K562 (cell line): Measurements from ENCODE around the gene TTC39A. TPM values are rescaled to one million over a fixed set of nuclear protein-coding genes. Genes with fewer than 3 reads are reported as not detected.

Experiments
- ATAC-seq: fragments of 200-7000 bp; cut with Tn5 transposase; 3 replicates; pipeline ENCODE4 v1.9.1; 2020; ENCODE audit warnings: moderate library complexity
- BruUV-seq: library from RNA; stranded (reverse); fragments of 400-500 nt; replicated peaks from 2 replicates; lab custom pipeline; 2021; lab: Mats Ljungman, UMichigan
- CTCF ChIA-PET: fragments of 300-600 bp; formaldehyde crosslinking; extraction: SDS; loops from one replicate; lab custom pipeline; 2021; ENCODE audit warnings: low intra/inter-chr PET ratio; lab: Yijun Ruan, JAX
- POLR2A ChIA-PET: fragments of 300-600, 350-650 bp; sonication (Branson Sonifier 250); formaldehyde crosslinking; extraction: SDS; loops from one replicate; lab custom pipeline; 2021; ENCODE audit warnings: antibody characterized with exemption, inconsistent platforms; lab: Yijun Ruan, JAX
- DNase-seq, 4 experiments: peaks; one replicate each; pipeline versions ENCODE4 v3.0.0 to v3.0.0-alpha.2; 2011 to 2018; ENCODE audit warnings: low spot score in 3 of 4, mixed read lengths in 3 of 4; ENCODE audit errors: extremely low read depth in 1 of 4
- FAIRE-seq: peaks from 2 replicates; lab custom pipeline; 2011; peaks lifted over from hg19 to GRCh38; lab: Jason Lieb, UNC
- H2AFZ ChIP-seq: 2 replicates; pipeline ENCODE4 v1.6.0; 2011; ENCODE audit warnings: low read depth, low read length, control low read depth, inconsistent platforms
- H3K27ac ChIP-seq: fragments of 200-600 bp; 3 replicates; pipeline ENCODE4 v1.8.0; 2011; ENCODE audit warnings: low read depth, mild to moderate bottlenecking, control low read depth, inconsistent platforms, low read length, moderate library complexity, mixed read lengths; ENCODE audit errors: extremely low read depth
- H3K27me3 ChIP-seq, 2 experiments: fragments of 300-600 bp in 1 of 2; 2 replicates in 1 of 2; 3 replicates in 1 of 2; pipeline versions ENCODE4 v1.6.0 to v1.8.0; 2011; ENCODE audit warnings: inconsistent platforms in 2 of 2, low read length in 2 of 2, mild to moderate bottlenecking in 1 of 2, mixed read lengths in 1 of 2, moderate library complexity in 1 of 2; ENCODE audit not compliant: control insufficient read depth in 2 of 2, insufficient read depth in 2 of 2
- H3K36me3 ChIP-seq: fragments of 300-600 bp; 3 replicates; pipeline ENCODE4 v1.8.0; 2011; ENCODE audit warnings: mild to moderate bottlenecking, low read length, inconsistent platforms; ENCODE audit not compliant: control insufficient read depth, insufficient read depth
- H3K4me1 ChIP-seq, 2 experiments: fragments of 200-600 bp in 1 of 2; replicated peaks in 1 of 2; 2 replicates in 1 of 2; 3 replicates in 1 of 2; pipeline versions ENCODE4 v1.5.1 to v1.8.0; 2011; ENCODE audit warnings: inconsistent platforms in 2 of 2, low read length in 2 of 2, mild to moderate bottlenecking in 1 of 2, mixed read lengths in 1 of 2, moderate library complexity in 1 of 2; ENCODE audit not compliant: control insufficient read depth in 2 of 2, insufficient read depth in 2 of 2
- H3K4me2 ChIP-seq: 2 replicates; pipeline ENCODE4 v1.6.1; 2011; ENCODE audit warnings: low read length, control low read depth, inconsistent platforms, mixed read lengths; ENCODE audit not compliant: insufficient read depth
- H3K4me3 ChIP-seq: fragments of 200-600 bp; sonication (generic), shearing (Covaris generic); 2 replicates; pipeline ENCODE4 v1.5.1; 2016; ENCODE audit warnings: control low read depth, inconsistent platforms
- H3K79me2 ChIP-seq: fragments of 200-600 bp; 3 replicates; pipeline ENCODE4 v1.8.0; 2011; ENCODE audit warnings: low read length, inconsistent platforms; ENCODE audit not compliant: control insufficient read depth, insufficient read depth
- H3K9ac ChIP-seq, 2 experiments: 2 replicates each; pipeline versions ENCODE4 v1.6.0 to v1.6.1; 2011; ENCODE audit warnings: low read depth in 2 of 2, low read length in 2 of 2, control low read depth in 1 of 2, inconsistent platforms in 1 of 2, mild to moderate bottlenecking in 1 of 2, mixed read lengths in 1 of 2; ENCODE audit not compliant: insufficient read depth in 1 of 2
- H3K9me1 ChIP-seq: one replicate; pipeline ENCODE4 v1.6.0; 2011; ENCODE audit warnings: inconsistent platforms, mild to moderate bottlenecking, low read length, moderate library complexity; ENCODE audit not compliant: control insufficient read depth, insufficient read depth
- H3K9me3 ChIP-seq: replicated peaks from 2 replicates; pipeline ENCODE4 v1.5.1; 2011; ENCODE audit warnings: low read depth, low read length, inconsistent platforms; ENCODE audit not compliant: control insufficient read depth, insufficient read depth
- H4K20me1 ChIP-seq: replicated peaks from 2 replicates; pipeline ENCODE4 v1.6.1; 2011; ENCODE audit warnings: low read length, inconsistent platforms, mixed read lengths; ENCODE audit not compliant: control insufficient read depth, insufficient read depth
- CBFA2T2 ChIP-seq: fragments of 450-650 bp; conservative IDR thresholded peaks from 2 replicates; pipeline ENCODE4 v1.6.1; 2017; ENCODE audit warnings: mild to moderate bottlenecking
- COPS2 ChIP-seq: fragments of 450-650 bp; conservative IDR thresholded peaks from 2 replicates; pipeline ENCODE4 v1.6.1; 2016; ENCODE audit warnings: mild to moderate bottlenecking, moderate library complexity
- FOSL1 ChIP-seq: fragments of 200-800 bp; sonication (Bioruptor generic); conservative IDR thresholded peaks from 2 replicates; pipeline ENCODE4 v1.6.1; 2016; ENCODE audit warnings: missing genetic modification characterization, missing compliant biosample characterization
- HMBOX1 ChIP-seq: sonication (generic); IDR thresholded peaks from 2 replicates; pipeline ENCODE4 v1.6.1; 2016
- HNRNPH1 ChIP-seq: fragments of 200-400 bp; formaldehyde crosslinking; optimal IDR thresholded peaks from 2 replicates; pipeline ENCODE3; 2017; ENCODE audit warnings: low read depth, mild to moderate bottlenecking, low read length, moderate library complexity
- HSF4 ChIP-seq: fragments of 250-450 bp; sonication (Bioruptor Pico); IDR thresholded peaks from 2 replicates; pipeline ENCODE4 v2.1.2; 2022; ENCODE audit warnings: mild to moderate bottlenecking, moderate library complexity, borderline replicate concordance
- KDM1A ChIP-seq, 2 experiments: fragments of 450-650 bp; IDR thresholded peaks; 2 replicates each; pipeline ENCODE4 v1.6.1; 2016; ENCODE audit warnings: mild to moderate bottlenecking in 2 of 2
- KDM2B ChIP-seq: fragments of 250-450 bp; sonication (Bioruptor Pico); IDR thresholded peaks from 2 replicates; pipeline ENCODE4 v1.8.0; 2021; ENCODE audit warnings: mild to moderate bottlenecking, moderate library complexity
- PATZ1 ChIP-seq: fragments of 250-450 bp; sonication (Bioruptor Pico); IDR thresholded peaks from 2 replicates; pipeline ENCODE4 v1.5.0; 2020; ENCODE audit warnings: mild to moderate bottlenecking, borderline replicate concordance
- RCOR1 ChIP-seq, 2 experiments: IDR thresholded peaks; 2 replicates each; pipeline ENCODE4 v1.6.1; 2012; ENCODE audit warnings: low read depth in 2 of 2, low read length in 2 of 2, borderline replicate concordance in 1 of 2, improper control_type of control experiment in 1 of 2
- SIX5 ChIP-seq, 2 experiments: IDR thresholded peaks; 2 replicates each; pipeline ENCODE4 v1.6.1; 2011; ENCODE audit warnings: low read length in 2 of 2, borderline replicate concordance in 1 of 2, low read depth in 1 of 2, mild to moderate bottlenecking in 1 of 2, moderate library complexity in 1 of 2; ENCODE audit not compliant: insufficient read depth in 1 of 2
- TCF3 ChIP-seq: sonication (generic); formaldehyde crosslinking; IDR thresholded peaks from 2 replicates; pipeline ENCODE4 v1.4.0; 2020; ENCODE audit warnings: mild to moderate bottlenecking, missing genetic modification reagents
- ZBTB33 ChIP-seq: sonication (generic); formaldehyde crosslinking; IDR thresholded peaks from 2 replicates; pipeline ENCODE4 v1.8.1; 2023; ENCODE audit warnings: mild to moderate bottlenecking, missing genetic modification reagents
- ZEB2 ChIP-seq: fragments of 450-650 bp; IDR thresholded peaks from 2 replicates; pipeline ENCODE4 v1.6.1; 2016
- ZNF121 ChIP-seq: sonication (generic); formaldehyde crosslinking; conservative IDR thresholded peaks from 2 replicates; pipeline ENCODE4 v1.8.0; 2022; ENCODE audit warnings: missing genetic modification reagents
- WGBS: fragments of 100-300 bp; shearing (Covaris generic); methylation state at CpG from one replicate; pipeline ENCODE4 v1.1.6; 2016; ENCODE audit warnings: low coverage, mixed read lengths; ENCODE audit not compliant: insufficient coverage; ENCODE audit errors: missing lambda C conversion rate; 5-methylcytosine and 5-hydroxymethylcytosine counted together
- in situ Hi-C: fragments of 300-500 bp; cut with MboI; formaldehyde crosslinking; loops from 4 replicates; pipeline ENCODE4 v1.15.0; 2018; ENCODE audit warnings: inconsistent platforms, mixed read lengths
- intact Hi-C: fragments of 100-400 bp; cut with micrococcal nuclease; formaldehyde crosslinking; loops from 2 replicates; pipeline ENCODE4 v1.14.2; 2022
- polyA plus RNA-seq, 8 experiments: library from polyadenylated mRNA; depleted of rRNA in 4 of 8; stranded (reverse) in 5 of 8; unstranded in 3 of 8; fragments of >200 nt; fragmentation: Nextera tagmentation in 2 of 8; fragmentation: Illumina TruSeq in 1 of 8; extraction: Ambion mirVana in 2 of 8; extraction: Trizol in 1 of 8; gene quantifications; 2 replicates each; pipeline versions ENCODE4 v1.2.1 to v1.2.3, GENCODE V29; 2011 to 2014; ENCODE audit warnings: inconsistent platforms in 1 of 8, missing spikeins in 1 of 8
- total RNA-seq, 7 experiments: library from RNA; depleted of rRNA in 6 of 7; stranded (reverse); fragments of >200 nt in 6 of 7; fragmentation: Illumina TruSeq in 2 of 7; extraction: Trizol in 2 of 7; gene quantifications; 2 replicates each; pipeline versions ENCODE4 v1.2.1 to v1.2.3, GENCODE V29; 2011 to 2021; ENCODE audit warnings: low replicate concordance in 1 of 7

TTC39A gene
- total and polyA plus RNA-seq, 9 of the 15 experiments (the other 6 are each of a cell fraction or from before 2014, with no cell fraction given), result 0.18 to 0.82 (median 0.35) TPM

- FAIRE-seq, result no peak
- Histone ChIP-seq H3K9ac (no peak overlapping the region), H3K36me3 (no peaks in the 10 kb centered on the region), H2AFZ (no peak overlapping the region), H3K27ac (no peak overlapping the region), H3K79me2 (no peaks in the 10 kb centered on the region), H3K4me1 (peaks cover 0 to 14% of the 10 kb centered on the region in 2 experiments; a peak in 2 of 5 replicates), H3K4me2 (no peak overlapping the region), H3K9me1 (no peaks in the 10 kb centered on the region), H3K4me3 (no peak overlapping the region), H3K9me3 (no peaks in the 10 kb centered on the region), H3K27me3 (peaks cover 0 to 8% of the 10 kb centered on the region in 2 experiments; a peak in 3 of 5 replicates), H4K20me1 (0 out of 2 replicates have a peak, but pooled peaks cover 3% of the 10 kb centered on the region)
- in situ Hi-C loops (loop anchor here (10.0 kb wide), 1 partner anchor 187 kb away; no protein-coding TSS in a partner anchor), intact Hi-C loops (loop anchor here (10.0 kb wide), 1 partner anchor 417 kb away; no protein-coding TSS in a partner anchor)
- peak in 1 of 4 experiments; percentile 15 for DNase-seq
- no peak for ATAC-seq
- CTCF ChIA-PET, result no interaction called here
- 45% methylated on average over 6 of the region's 6 CpGs for WGBS
- POLR2A ChIA-PET, result interaction anchor here (0.6 to 1.0 kb wide), 5 partner anchors 10 to 196 kb away, joined by 3 to 4 read pairs (median 3); no protein-coding TSS in a partner anchor
- BruUV-seq, result no TSS peak
- TF ChIP-seq KDM2B (CRISPR knock-in tag) (no peak), HSF4 (CRISPR knock-in tag) (no peak), ZEB2 (no peak), RCOR1 (IDR thresholded peaks at IDR 0.05; ENCODE audit: borderline replicate concordance in 1 of 2, low read depth in 2 of 2, low read length in 2 of 2) (peak in 1 of 2 experiments; percentile 84; a peak in 2 of 4 replicates), ZBTB33 (CRISPR knock-in tag) (no peak), KDM1A (IDR thresholded peaks at IDR 0.05) (peak; percentile 74 to 86), COPS2 (no peak), HNRNPH1 (no peak), PATZ1 (no peak), FOSL1 (0 out of 2 replicates have a peak, but pooled peaks have one; percentile 15), TCF3 (peak; percentile 36; the same call in 1 of the 2 replicates), CBFA2T2 (0 out of 2 replicates have a peak, but pooled peaks have one; percentile 34), SIX5 (IDR thresholded peaks at IDR 0.05; ENCODE audit: borderline replicate concordance in 1 of 2, insufficient read depth in 1 of 2, low read depth in 1 of 2, low read length in 2 of 2) (no peak), ZNF121 (CRISPR knock-in tag) (peak; percentile 78), HMBOX1 (peak; percentile 91)
Observed at GRCh38 chr1:51347398-51348146, 17.2 kb upstream of the TTC39A start.
